ENCODE data around the gene LZTR1.
A peak's percentile ranks its signal among the peaks of the same experiment; 100 is the strongest.

Gene LZTR1

GRCh38 chr22:20951932-20952380 lies 30.1 kb upstream of the LZTR1 start:
- H3K4me3 ChIP-seq (ENCODE audit: low read depth, low read length), result no peak overlapping the region
- in situ Hi-C loops (cut with HindIII; ENCODE audit: low sequenced_read_pairs), result no loop called here
- DNase-seq (ENCODE audit: low read depth), result no peak
- TF ChIP-seq CTCF (IDR thresholded peaks at IDR 0.05; ENCODE audit: low read depth, low read length, missing control alignments), result no peak

GRCh38 chr22:20952544-20953341 lies 29.4 kb upstream of the LZTR1 start:
- no peak for TF ChIP-seq CTCF (IDR thresholded peaks at IDR 0.05; ENCODE audit: low read depth, low read length, missing control alignments)
- DNase-seq (ENCODE audit: low read depth), result no peak
- no peak overlapping the region for H3K4me3 ChIP-seq (ENCODE audit: low read depth, low read length)
- in situ Hi-C loops (cut with HindIII; ENCODE audit: low sequenced_read_pairs), result no loop called here

- TF ChIP-seq CTCF (IDR thresholded peaks at IDR 0.05; ENCODE audit: low read depth, low read length, missing control alignments), result no peak
- DNase-seq (ENCODE audit: low read depth), result no peak
- H3K4me3 ChIP-seq (ENCODE audit: low read depth, low read length), result no peak overlapping the region
- in situ Hi-C loops (cut with HindIII; ENCODE audit: low sequenced_read_pairs), result no loop called here
These were observed 28.8 kb upstream of the LZTR1 start for GRCh38 chr22:20953342-20953608.

GRCh38 chr22:20953668-20954500 lies 28.2 kb upstream of the LZTR1 start:
- no peak for TF ChIP-seq CTCF (IDR thresholded peaks at IDR 0.05; ENCODE audit: low read depth, low read length, missing control alignments)
- in situ Hi-C loops (cut with HindIII; ENCODE audit: low sequenced_read_pairs), result no loop called here
- no peak for DNase-seq (ENCODE audit: low read depth)
- no peak overlapping the region for H3K4me3 ChIP-seq (ENCODE audit: low read depth, low read length)

- no peak overlapping the region for H3K4me3 ChIP-seq (ENCODE audit: low read depth, low read length)
- in situ Hi-C loops (cut with HindIII; ENCODE audit: low sequenced_read_pairs), result no loop called here
- TF ChIP-seq CTCF (IDR thresholded peaks at IDR 0.05; ENCODE audit: low read depth, low read length, missing control alignments), result no peak
- DNase-seq (ENCODE audit: low read depth), result no peak
These were observed 26.5 kb upstream of the LZTR1 start for GRCh38 chr22:20955548-20955947.

- no peak for DNase-seq (ENCODE audit: low read depth)
- TF ChIP-seq CTCF (IDR thresholded peaks at IDR 0.05; ENCODE audit: low read depth, low read length, missing control alignments), result no peak
- in situ Hi-C loops (cut with HindIII; ENCODE audit: low sequenced_read_pairs), result no loop called here
These were observed 25.6 kb upstream of the LZTR1 start for GRCh38 chr22:20956258-20957101.

More at GRCh38 chr22:20956258-20957101, 25.6 kb upstream of the LZTR1 start:
- peak overlapping the region; percentile 57 for H3K4me3 ChIP-seq (ENCODE audit: low read depth, low read length)
